ENCODE data around the gene FOXP2. TPM values are rescaled to one million over a fixed set of nuclear protein-coding genes. Genes with fewer than 3 reads are reported as not detected.

The FOXP2 gene
- total RNA-seq, 1 donor from 2014 or later, result 2.1 TPM

DNA sequence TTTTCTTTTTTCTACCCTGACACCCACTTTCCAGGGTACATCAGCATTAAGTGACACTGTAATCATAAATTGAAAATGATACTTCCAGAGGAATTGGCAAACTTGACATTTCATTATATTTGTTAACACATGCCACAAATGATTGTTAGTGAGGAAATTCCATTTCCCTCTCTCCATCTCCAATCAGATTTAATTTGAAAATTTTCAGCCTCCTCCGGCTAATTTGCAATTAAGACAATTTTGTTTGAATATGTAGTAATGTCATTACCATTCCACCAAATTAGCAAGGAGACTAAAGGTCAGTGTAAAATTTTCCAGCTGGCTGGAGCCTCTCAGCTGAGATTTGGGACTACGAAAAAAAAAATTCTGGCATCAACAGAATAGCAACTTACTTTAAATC, 242.7 kb downstream of the FOXP2 start:
- H3K36me3 ChIP-seq, result no peaks in the 10 kb centered on the region
- H3K9me3 ChIP-seq (replicated peaks), result no peaks in the 10 kb centered on the region
- H3K4me1 ChIP-seq, result peaks cover 7% of the 10 kb centered on the region
- H3K27me3 ChIP-seq (ENCODE audit: low read depth), result no peaks in the 10 kb centered on the region
- intact Hi-C loops (cut with micrococcal nuclease), result no loop called here
- H3K27ac ChIP-seq (replicated peaks), result no peak overlapping the region
- TF ChIP-seq, protein P1, sequence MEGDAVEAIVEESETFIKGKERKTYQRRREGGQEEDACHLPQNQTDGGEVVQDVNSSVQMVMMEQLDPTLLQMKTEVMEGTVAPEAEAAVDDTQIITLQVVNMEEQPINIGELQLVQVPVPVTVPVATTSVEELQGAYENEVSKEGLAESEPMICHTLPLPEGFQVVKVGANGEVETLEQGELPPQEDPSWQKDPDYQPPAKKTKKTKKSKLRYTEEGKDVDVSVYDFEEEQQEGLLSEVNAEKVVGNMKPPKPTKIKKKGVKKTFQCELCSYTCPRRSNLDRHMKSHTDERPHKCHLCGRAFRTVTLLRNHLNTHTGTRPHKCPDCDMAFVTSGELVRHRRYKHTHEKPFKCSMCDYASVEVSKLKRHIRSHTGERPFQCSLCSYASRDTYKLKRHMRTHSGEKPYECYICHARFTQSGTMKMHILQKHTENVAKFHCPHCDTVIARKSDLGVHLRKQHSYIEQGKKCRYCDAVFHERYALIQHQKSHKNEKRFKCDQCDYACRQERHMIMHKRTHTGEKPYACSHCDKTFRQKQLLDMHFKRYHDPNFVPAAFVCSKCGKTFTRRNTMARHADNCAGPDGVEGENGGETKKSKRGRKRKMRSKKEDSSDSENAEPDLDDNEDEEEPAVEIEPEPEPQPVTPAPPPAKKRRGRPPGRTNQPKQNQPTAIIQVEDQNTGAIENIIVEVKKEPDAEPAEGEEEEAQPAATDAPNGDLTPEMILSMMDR (IDR thresholded peaks at IDR 0.05; ENCODE audit: borderline replicate concordance), result no peak
- no peak for DNase-seq
- H3K4me3 ChIP-seq, result no peak overlapping the region

- Histone ChIP-seq H3K9me3 (replicated peaks) (no peaks in the 10 kb centered on the region), H3K36me3 (no peaks in the 10 kb centered on the region), H3K27ac (replicated peaks) (no peak overlapping the region), H3K27me3 (ENCODE audit: low read depth) (no peaks in the 10 kb centered on the region), H3K4me1 (peaks cover 7% of the 10 kb centered on the region), H3K4me3 (no peak overlapping the region)
- TF ChIP-seq, protein P1 (IDR thresholded peaks at IDR 0.05; ENCODE audit: borderline replicate concordance), result no peak
- no peak for DNase-seq
- intact Hi-C loops (cut with micrococcal nuclease), result no loop called here
These were observed 243.6 kb downstream of the FOXP2 start for GRCh38 chr7:114658216-114658615.

- H3K4me3 ChIP-seq, result no peak overlapping the region
- H3K9me3 ChIP-seq (replicated peaks), result no peaks in the 10 kb centered on the region
- no peaks in the 10 kb centered on the region for H3K27me3 ChIP-seq (ENCODE audit: low read depth)
- peaks cover 7% of the 10 kb centered on the region for H3K4me1 ChIP-seq
- intact Hi-C loops (cut with micrococcal nuclease), result no loop called here
- H3K27ac ChIP-seq (replicated peaks), result no peak overlapping the region
- no peak for DNase-seq
- no peaks in the 10 kb centered on the region for H3K36me3 ChIP-seq
- TF ChIP-seq, protein P1 (IDR thresholded peaks at IDR 0.05; ENCODE audit: borderline replicate concordance), result no peak
These were observed 245.0 kb downstream of the FOXP2 start for GRCh38 chr7:114659409-114660125.

GRCh38 chr7:114660126-114660486, 245.5 kb downstream of the FOXP2 start:
- peaks cover 7% of the 10 kb centered on the region for H3K4me1 ChIP-seq
- no peaks in the 10 kb centered on the region for H3K27me3 ChIP-seq (ENCODE audit: low read depth)
- no peak overlapping the region for H3K27ac ChIP-seq (replicated peaks)
- H3K36me3 ChIP-seq, result no peaks in the 10 kb centered on the region
- no peak for DNase-seq
- TF ChIP-seq, protein P1 (IDR thresholded peaks at IDR 0.05; ENCODE audit: borderline replicate concordance), result no peak
- H3K9me3 ChIP-seq (replicated peaks), result no peaks in the 10 kb centered on the region
- H3K4me3 ChIP-seq, result no peak overlapping the region
- intact Hi-C loops (cut with micrococcal nuclease), result no loop called here

DNA sequence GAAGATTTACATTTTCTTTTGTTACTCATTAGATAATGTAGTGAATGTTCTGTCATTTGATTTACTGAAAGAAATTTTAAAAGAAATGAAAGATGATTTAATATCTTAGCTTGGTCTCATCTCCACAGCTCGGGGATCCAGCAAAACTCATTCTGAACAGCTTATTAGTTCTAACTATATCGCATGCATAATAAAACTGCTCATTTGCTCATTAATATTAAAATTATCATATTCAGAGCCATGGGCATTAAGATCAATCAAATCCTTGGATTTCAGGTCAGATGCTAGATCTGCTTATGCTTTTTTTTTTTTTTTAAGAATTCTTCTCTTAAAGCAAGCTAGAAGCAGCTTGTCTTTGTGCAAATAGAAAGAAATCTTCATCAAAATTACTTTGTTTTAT, 246.1 kb downstream of the FOXP2 start:
- Histone ChIP-seq H3K9me3 (replicated peaks) (no peaks in the 10 kb centered on the region), H3K27ac (replicated peaks) (no peak overlapping the region), H3K4me3 (no peak overlapping the region), H3K4me1 (peaks cover 7% of the 10 kb centered on the region), H3K36me3 (no peaks in the 10 kb centered on the region), H3K27me3 (ENCODE audit: low read depth) (no peaks in the 10 kb centered on the region)
- TF ChIP-seq, protein P1 (IDR thresholded peaks at IDR 0.05; ENCODE audit: borderline replicate concordance), result no peak
- intact Hi-C loops (cut with micrococcal nuclease), result no loop called here
- no peak for DNase-seq
